H1 (cell line): Measurements from ENCODE around the gene QRSL1. TPM values are rescaled to one million over a fixed set of nuclear protein-coding genes. Genes with fewer than 3 reads are reported as not detected.

Experiments used
- BCL11A ChIP-seq, 2 experiments: IDR thresholded peaks; one replicate each; pipeline ENCODE4 v1.6.1; 2011; ENCODE audit warnings: low read depth in 2 of 2, low read length in 2 of 2, mild to moderate bottlenecking in 2 of 2
- SRF ChIP-seq: IDR thresholded peaks from 2 replicates; pipeline ENCODE4 v1.6.1; 2011; ENCODE audit warnings: mild to moderate bottlenecking, low read depth, low read length, moderate library complexity
- TAF7 ChIP-seq: optimal IDR thresholded peaks from 2 replicates; pipeline ENCODE3; 2011; ENCODE audit warnings: low read depth, mild to moderate bottlenecking, inconsistent platforms, low read length, moderate library complexity, borderline replicate concordance
- polyA plus RNA-seq, 7 experiments: library from polyadenylated mRNA; depleted of rRNA in 3 of 7; stranded (reverse) in 5 of 7; unstranded in 2 of 7; fragments of >200 nt in 5 of 7; fragments of 200-250 nt in 2 of 7; gene quantifications; 1 replicate in 5 of 7; 2 replicates in 1 of 7; 4 replicates in 1 of 7; pipeline versions ENCODE4 v1.2.1 to v1.2.3, GENCODE V29; 2011 to 2013; ENCODE audit warnings: missing spikeins in 2 of 7, mixed read lengths in 2 of 7
- total RNA-seq: library from RNA; stranded (reverse); fragmentation: NEBNext Ultra II Directional; extraction: Animal tissue kit (Norgen Biotek cat#: 25700); gene quantifications from 2 replicates; pipeline ENCODE4 v1.2.1, GENCODE V29; 2021
- TF ChIP-seq, protein P1 (sequence below): IDR thresholded peaks from 2 replicates; pipeline ENCODE4 v1.6.1; 2012; ENCODE audit warnings: low read length, inconsistent platforms

Gene QRSL1
- total and polyA plus RNA-seq, 2 of the 8 experiments (the other 6 are each of a cell fraction or from before 2014, with no cell fraction given): 7.8 to 22.2 TPM

DNA sequence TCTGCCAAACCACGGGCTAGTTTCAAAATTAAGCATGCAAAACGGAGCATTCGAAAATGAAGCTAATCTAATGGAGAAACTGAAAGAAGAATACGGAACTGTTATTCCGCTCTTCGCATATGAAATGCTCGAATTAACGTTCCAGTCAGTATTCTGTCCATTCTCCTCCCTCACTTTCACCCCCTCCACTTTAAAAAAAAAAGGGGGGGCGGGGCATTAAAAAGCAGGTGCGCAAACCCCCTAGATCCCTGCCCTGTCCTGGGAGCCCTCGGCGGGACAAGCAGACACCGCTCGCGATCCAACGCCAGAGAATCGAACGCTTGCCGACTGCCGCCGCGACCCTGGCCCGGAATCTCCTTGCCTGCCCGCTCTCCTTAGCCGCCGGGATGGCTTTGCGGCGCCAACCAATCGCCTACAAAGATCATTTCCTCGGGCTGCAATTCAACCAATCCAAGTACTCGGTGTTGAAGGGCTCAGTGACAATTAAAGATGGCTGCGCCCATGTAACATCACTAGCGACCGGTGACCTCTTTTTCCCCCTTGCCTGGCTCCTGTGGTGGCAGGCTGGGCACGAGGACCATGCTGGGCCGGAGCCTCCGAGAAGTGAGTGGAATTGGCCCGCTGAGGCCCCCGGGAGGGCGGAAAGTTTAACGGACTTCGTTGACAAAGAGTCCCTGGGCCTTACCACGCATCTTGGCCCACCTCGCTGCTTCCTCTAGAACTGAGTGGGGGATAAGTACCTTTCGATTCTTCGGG, at the start of gene QRSL1, which contains the start of gene RTN4IP1 (continued):
- TF ChIP-seq BCL11A (IDR thresholded peaks at IDR 0.05; ENCODE audit: low read depth in 2 of 2, low read length in 2 of 2) (no peak), SRF (no peak), TAF7 (no peak)
- TF ChIP-seq, protein P1, sequence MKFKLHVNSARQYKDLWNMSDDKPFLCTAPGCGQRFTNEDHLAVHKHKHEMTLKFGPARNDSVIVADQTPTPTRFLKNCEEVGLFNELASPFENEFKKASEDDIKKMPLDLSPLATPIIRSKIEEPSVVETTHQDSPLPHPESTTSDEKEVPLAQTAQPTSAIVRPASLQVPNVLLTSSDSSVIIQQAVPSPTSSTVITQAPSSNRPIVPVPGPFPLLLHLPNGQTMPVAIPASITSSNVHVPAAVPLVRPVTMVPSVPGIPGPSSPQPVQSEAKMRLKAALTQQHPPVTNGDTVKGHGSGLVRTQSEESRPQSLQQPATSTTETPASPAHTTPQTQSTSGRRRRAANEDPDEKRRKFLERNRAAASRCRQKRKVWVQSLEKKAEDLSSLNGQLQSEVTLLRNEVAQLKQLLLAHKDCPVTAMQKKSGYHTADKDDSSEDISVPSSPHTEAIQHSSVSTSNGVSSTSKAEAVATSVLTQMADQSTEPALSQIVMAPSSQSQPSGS: no peak
